ENCODE measurements around the gene FAM174B. TPM values are rescaled to one million over a fixed set of nuclear protein-coding genes. Genes with fewer than 3 reads are reported as not detected.

FAM174B gene
- total and polyA plus RNA-seq, 4 donors: 2.5 to 4.5 (median 3.8) TPM

DNA sequence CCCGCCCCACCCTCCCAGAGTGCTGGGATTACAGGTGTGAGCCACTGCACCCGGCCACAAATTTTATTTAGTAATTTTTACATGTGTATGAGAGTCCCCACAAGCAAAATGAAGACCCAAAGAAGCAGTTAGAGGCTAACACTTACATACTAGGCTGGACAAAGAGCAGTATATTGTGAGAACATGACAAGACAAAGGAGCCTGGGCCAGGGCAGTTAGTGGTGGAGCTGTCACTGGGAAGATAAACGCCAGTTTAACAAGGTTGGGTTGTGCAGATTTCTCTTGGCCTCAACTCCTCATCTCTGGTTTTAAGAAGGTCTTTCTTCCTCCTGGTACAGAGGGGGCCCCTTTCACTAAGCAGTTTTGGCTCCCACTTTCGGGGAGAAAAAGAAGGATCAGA lies 19.9 kb upstream of the FAM174B start:
- H3K36me3 ChIP-seq (ENCODE audit: control insufficient read depth in 4 of 4, insufficient read depth in 3 of 4, low read depth in 1 of 4, low read length in 3 of 4): no peaks in the 10 kb centered on the region
- WGBS: 95% methylated on average over 4 of the region's 4 CpGs
- no peak for TF ChIP-seq FOXA1 (IDR thresholded peaks at IDR 0.05)
- TF ChIP-seq, protein P1, sequence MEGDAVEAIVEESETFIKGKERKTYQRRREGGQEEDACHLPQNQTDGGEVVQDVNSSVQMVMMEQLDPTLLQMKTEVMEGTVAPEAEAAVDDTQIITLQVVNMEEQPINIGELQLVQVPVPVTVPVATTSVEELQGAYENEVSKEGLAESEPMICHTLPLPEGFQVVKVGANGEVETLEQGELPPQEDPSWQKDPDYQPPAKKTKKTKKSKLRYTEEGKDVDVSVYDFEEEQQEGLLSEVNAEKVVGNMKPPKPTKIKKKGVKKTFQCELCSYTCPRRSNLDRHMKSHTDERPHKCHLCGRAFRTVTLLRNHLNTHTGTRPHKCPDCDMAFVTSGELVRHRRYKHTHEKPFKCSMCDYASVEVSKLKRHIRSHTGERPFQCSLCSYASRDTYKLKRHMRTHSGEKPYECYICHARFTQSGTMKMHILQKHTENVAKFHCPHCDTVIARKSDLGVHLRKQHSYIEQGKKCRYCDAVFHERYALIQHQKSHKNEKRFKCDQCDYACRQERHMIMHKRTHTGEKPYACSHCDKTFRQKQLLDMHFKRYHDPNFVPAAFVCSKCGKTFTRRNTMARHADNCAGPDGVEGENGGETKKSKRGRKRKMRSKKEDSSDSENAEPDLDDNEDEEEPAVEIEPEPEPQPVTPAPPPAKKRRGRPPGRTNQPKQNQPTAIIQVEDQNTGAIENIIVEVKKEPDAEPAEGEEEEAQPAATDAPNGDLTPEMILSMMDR (IDR thresholded peaks at IDR 0.05; ENCODE audit: low read depth, low read length, missing input control): no peak
- no peak for TF ChIP-seq TAF1 (conservative IDR thresholded peaks at IDR 0.05)
- TF ChIP-seq HNF4G (IDR thresholded peaks at IDR 0.05): no peak
- no peak for TF ChIP-seq RXRA (IDR thresholded peaks at IDR 0.05)
- no peak for TF ChIP-seq FOXA2 (IDR thresholded peaks at IDR 0.05)
- TF ChIP-seq EGR1 (IDR thresholded peaks at IDR 0.05; ENCODE audit: low read depth in 2 of 2): no peak
- TF ChIP-seq NR2F2 (IDR thresholded peaks at IDR 0.05): no peak
- TF ChIP-seq HNF4A (conservative IDR thresholded peaks at IDR 0.05): no peak
- no peak for TF ChIP-seq JUND (IDR thresholded peaks at IDR 0.05)
- TF ChIP-seq, protein P2, sequence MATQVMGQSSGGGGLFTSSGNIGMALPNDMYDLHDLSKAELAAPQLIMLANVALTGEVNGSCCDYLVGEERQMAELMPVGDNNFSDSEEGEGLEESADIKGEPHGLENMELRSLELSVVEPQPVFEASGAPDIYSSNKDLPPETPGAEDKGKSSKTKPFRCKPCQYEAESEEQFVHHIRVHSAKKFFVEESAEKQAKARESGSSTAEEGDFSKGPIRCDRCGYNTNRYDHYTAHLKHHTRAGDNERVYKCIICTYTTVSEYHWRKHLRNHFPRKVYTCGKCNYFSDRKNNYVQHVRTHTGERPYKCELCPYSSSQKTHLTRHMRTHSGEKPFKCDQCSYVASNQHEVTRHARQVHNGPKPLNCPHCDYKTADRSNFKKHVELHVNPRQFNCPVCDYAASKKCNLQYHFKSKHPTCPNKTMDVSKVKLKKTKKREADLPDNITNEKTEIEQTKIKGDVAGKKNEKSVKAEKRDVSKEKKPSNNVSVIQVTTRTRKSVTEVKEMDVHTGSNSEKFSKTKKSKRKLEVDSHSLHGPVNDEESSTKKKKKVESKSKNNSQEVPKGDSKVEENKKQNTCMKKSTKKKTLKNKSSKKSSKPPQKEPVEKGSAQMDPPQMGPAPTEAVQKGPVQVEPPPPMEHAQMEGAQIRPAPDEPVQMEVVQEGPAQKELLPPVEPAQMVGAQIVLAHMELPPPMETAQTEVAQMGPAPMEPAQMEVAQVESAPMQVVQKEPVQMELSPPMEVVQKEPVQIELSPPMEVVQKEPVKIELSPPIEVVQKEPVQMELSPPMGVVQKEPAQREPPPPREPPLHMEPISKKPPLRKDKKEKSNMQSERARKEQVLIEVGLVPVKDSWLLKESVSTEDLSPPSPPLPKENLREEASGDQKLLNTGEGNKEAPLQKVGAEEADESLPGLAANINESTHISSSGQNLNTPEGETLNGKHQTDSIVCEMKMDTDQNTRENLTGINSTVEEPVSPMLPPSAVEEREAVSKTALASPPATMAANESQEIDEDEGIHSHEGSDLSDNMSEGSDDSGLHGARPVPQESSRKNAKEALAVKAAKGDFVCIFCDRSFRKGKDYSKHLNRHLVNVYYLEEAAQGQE (IDR thresholded peaks at IDR 0.05): no peak
- no peak for TF ChIP-seq SP1 (IDR thresholded peaks at IDR 0.05)
- no peak for TF ChIP-seq RAD21 (IDR thresholded peaks at IDR 0.05)
- no peak for TF ChIP-seq GABPA (IDR thresholded peaks at IDR 0.05 in 1 of 2, conservative IDR thresholded peaks at IDR 0.05 in 1 of 2)
- TF ChIP-seq, protein P3, sequence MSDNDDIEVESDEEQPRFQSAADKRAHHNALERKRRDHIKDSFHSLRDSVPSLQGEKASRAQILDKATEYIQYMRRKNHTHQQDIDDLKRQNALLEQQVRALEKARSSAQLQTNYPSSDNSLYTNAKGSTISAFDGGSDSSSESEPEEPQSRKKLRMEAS (IDR thresholded peaks at IDR 0.05): no peak
- no peak for TF ChIP-seq YY1 (IDR thresholded peaks at IDR 0.05)
- TF ChIP-seq ATF3 (IDR thresholded peaks at IDR 0.05): no peak
- no peak for TF ChIP-seq ZBTB33 (IDR thresholded peaks at IDR 0.05)
- no peaks in the 10 kb centered on the region for H3K27me3 ChIP-seq (ENCODE audit: control insufficient read depth in 4 of 4, insufficient read depth in 4 of 4, low read length in 3 of 4)
- H3K27ac ChIP-seq (ENCODE audit: low read depth in 1 of 2, low read length in 2 of 2): no peak overlapping the region
- DNase-seq (ENCODE audit: low spot score): no peak
- H3K9me3 ChIP-seq (ENCODE audit: control insufficient read depth in 4 of 4, low read length in 3 of 4): no peaks in the 10 kb centered on the region
- H3K4me3 ChIP-seq (ENCODE audit: low read depth in 1 of 3, low read length in 3 of 3): no peak overlapping the region
- no peak overlapping the region for H3K9ac ChIP-seq (ENCODE audit: low read depth in 1 of 2, low read length in 2 of 2)
- H3K4me1 ChIP-seq (ENCODE audit: control insufficient read depth in 4 of 4, insufficient read depth in 4 of 4, low read length in 3 of 4): no peaks in the 10 kb centered on the region

Data from liver (tissue), 9 donors.